NCI-H2107 (cell line): ENCODE data around the gene RGS3.
"Not testable (repeated sequence)": the region's sequence is repeated elsewhere in the genome, so short reads cannot be mapped to it uniquely, and the experiment has no call there.

Source experiments
- DNase-seq: peaks from one replicate; lab custom pipeline; 2025; lab: John Stamatoyannopoulos, UW

The RGS3 gene

DNA sequence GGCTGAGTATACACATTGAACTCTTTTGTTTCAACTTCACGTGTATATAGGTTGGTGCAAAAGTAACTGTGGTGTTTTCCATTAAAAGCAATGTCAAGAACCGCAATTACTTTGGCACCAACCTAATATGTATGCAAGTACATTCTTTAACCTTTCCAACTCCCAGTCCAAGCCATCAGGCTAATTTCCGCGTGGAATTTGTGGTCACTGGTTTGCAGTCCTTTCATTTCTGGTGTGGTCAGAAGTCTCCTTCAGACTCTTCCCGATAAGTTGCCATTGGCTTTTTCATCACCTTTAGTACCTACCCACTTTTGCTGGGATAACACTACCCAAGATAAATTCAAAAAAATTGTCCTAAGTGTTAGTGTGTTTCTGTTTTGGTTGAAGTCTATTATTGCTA, 84.0 kb downstream of the RGS3 start:
- no peak for DNase-seq

DNA sequence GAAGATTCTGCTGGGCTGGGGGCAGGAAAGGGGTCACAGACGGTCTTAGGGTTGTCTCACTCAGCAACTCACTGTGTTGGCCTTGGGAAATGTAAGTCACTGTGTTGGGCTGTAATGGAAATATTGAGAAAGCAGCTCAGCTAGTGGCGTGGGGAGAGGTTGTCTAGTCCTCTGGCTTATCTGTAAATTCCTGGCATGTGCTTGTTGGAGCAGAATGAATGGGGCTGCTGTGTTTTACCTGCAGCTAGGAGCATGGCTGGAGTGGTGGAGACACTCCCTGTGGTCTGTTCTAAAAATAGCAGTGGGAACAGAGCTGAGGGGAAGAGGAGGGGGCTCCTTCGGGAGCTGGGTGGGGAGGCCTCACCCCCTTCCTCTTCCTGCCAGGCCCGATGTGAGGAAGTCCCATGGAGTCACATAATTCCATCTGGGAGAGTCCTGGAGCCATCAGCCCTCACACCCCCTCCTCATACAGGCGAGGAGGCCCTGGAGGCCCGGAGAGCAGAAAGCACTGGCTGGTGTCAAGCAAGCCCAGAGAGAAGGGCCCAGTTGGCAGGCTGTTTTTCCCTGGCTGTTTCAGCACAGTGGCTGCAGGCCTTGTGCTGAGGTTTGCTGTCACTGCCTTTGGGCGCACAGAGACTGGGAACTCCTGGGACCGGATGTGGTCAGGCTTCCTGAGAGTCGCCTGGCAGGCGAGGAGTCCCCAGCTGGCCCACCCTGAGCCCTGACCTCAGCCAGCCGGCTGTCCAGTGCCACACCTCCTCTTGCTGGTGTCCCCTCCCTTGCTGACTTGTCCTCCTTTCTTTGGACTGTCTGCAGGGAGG, 84.9 kb downstream of the RGS3 start:
- DNase-seq, result no peak

DNA sequence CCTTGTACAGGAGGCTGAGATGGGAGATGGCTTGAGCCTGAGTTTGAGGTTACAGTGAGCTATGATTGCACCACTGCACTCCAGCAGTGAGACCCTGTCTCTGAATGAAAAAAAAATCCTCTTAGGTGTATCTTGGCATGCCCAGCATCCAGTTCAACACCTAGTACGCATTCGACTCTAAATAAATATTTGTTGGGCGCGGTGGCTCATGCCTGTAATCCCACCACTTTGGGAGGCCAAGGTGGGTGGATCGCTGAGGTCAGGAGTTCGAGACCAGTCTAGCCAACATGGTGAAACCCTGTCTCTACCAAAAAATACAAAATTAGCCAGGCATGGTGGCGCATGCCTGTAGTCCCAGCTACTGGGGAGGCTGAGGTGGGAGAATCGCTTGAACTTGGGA, 86.4 kb downstream of the RGS3 start:
- not testable (repeated sequence) for DNase-seq

DNA sequence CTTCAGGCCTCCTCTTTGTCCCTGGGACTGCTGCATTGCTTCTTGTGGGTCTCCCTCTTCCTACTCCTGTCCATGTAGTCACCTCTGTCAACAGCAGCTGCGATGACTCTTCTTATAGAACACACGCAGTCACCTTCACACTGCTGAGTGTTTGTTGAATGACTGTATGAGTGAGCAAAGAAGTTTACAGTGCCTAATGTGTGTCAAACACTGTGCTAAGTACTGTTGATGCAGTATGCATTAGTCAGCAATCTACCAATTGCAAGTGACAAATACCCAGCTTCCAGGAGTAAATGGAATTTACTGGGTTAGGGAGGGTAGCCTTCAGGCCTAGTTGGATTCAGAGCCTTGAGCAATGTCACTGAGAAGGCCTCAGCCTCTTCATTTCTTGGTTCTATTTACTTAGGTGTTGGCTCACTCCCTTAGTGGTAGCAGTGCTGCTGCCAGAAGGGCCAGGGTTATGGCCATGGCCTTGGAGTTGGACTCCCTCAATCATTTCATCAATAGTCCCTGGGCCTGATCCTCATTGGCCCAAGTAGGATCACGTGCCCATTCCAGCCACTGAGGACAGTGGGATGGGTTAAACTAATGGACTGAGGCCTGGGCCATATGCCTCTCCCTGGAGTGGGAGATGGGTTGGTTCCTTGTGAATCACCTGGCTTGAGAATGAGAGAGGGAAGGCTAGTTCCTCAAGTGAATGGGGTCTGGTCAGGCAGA, 93.5 kb downstream of the RGS3 start:
- DNase-seq, result no peak

DNA sequence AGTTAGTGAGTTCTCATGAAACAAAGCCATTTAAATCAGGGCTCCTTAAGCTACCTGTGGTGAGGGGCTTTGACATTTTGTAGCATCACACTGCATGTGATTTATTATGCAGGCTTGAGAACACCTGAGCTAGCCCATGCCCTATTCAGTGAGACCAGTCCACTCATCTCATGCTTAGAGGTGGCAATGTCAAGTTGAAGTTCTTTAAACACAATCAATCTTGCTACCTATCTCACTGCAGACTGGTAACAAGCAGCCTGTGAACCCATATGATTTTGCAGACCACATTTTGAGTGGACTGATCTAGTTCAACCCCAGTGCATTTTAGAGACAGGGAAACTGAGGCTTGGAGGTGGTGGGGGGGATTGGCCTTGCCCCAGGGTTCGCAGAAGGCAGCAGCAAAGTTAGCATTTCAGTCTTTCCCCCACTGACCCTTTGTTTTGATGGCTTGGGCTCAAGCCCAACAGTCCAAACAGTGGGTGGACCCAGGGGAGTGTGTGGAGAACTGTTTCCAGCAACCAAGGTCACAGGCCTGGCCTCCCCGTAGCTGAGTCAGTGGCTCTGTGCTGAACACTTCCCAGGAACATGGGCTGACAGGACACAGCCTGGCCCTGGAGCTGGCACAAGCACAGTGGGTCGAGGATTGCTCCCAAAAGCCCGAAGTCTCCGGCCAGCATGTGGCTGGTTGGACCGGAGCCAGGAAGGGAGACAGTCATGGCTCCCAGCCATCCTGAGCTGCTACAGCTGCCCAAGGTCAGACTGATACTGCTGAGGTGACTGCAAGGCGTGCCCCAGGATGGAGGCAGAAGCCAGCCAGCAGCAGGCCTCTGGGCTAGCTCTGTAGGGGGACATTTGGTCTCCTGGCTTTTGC, 95.3 kb downstream of the RGS3 start:
- DNase-seq, result no peak

DNA sequence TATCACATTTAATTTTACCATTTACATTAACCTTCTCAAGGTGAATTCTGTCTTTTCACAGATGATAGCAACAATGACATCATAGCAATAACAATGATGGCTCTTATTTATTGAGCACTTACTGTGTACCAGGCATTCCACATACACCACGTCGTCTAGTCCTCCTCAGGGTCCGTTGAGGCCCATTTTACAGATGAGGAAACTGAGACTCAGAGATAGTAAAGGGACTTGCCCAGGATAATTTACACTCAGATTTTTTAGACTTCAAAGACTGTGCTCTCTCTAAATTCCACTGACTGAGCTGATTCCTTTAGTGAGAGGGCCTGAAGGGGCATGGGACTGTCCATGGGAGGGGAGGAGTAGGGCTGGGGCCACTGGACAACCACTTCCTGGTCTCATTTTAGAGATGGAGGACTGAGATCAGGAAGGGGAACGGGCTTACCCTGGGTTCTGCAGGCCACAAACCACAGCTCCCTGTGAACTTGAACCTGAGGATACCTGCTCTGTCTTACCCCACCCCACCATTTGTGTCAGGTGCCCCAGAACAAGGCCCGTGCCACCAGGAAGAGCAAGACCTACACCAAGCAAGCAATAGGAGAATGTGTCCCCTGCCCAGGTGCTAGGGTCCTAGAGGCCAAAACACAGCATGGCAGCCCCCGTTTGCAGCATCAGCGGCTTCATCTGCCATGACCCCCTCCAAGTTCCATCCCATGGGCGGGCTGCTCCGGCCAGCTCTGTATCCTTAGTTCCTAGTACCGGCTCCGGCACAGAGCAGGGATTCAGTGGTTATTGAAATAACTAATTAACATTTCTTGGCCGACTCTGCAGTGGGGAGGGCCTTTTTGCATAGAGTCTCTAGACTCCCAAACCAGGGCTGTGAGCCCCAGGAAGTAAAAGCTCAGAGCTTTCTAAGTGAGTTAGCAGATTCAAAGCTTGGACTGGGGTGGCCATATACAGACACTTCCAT, 96.6 kb downstream of the RGS3 start:
- DNase-seq, result no peak

DNA sequence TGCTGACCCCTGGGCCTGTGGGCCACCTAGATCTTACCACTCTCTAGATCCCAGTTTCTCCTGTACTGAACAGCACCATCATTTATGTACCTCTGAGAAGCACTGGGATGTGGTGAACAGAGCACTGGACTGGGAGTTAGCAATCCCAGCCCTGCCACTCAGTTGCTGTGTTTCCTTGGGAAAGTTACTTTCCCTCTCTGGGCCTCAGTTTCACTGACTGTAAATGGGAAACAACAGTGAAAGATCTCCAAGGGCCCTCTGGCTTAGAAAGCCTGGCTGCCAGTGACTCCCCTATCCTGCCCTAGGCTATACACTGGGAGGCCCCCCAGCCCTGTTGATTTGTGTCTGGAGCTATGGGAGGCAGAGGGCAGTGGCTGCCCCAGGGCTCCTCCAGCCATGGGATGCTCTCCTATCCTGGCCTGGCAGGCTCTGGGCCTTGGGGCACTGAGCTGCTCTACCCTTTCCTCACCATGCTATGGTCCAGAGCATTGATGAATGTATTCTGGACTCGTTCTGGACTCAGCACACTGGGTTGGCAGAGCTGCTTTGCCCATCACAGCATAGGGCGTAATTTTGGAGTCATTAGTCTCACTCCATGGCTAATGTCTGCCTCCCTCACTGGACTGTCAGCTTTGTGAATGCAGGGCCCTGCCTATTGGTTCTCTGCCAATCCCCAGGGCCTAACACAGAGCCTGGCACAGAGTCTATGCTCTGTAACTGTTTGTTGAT, 99.3 kb downstream of the RGS3 start:
- no peak for DNase-seq

DNA sequence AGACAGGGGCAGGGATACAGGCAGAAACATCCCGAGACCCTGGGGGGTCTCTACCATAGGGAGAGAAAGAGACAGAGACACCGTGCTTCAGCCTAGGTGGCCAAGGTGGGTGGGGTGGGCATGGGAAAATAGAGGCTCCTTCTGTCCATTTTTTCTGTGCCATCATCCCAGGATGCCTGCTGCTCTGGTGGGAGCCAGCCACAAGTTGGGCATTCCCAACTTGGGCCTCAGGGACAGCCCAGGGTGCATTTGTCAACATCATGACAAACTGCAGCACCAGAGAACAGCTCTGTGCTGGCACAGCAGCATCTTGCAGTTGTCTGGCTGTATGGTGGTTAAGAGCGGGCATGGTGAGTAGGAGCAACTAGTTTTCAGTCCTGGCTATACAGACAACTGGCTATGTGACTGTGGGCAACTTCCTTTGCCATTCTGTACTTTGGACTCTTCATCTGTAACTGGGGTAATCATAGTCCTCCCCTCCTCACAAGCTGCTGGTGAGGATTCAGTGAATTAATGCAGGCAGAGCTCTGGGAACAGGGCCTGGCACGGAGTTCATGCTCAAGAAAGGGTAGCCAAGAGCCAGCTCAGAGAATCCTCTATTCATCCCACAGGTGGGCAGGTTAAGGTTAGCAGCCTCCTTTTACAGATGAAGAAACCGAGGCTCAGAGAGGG, 100.4 kb downstream of the RGS3 start:
- no peak for DNase-seq

DNA sequence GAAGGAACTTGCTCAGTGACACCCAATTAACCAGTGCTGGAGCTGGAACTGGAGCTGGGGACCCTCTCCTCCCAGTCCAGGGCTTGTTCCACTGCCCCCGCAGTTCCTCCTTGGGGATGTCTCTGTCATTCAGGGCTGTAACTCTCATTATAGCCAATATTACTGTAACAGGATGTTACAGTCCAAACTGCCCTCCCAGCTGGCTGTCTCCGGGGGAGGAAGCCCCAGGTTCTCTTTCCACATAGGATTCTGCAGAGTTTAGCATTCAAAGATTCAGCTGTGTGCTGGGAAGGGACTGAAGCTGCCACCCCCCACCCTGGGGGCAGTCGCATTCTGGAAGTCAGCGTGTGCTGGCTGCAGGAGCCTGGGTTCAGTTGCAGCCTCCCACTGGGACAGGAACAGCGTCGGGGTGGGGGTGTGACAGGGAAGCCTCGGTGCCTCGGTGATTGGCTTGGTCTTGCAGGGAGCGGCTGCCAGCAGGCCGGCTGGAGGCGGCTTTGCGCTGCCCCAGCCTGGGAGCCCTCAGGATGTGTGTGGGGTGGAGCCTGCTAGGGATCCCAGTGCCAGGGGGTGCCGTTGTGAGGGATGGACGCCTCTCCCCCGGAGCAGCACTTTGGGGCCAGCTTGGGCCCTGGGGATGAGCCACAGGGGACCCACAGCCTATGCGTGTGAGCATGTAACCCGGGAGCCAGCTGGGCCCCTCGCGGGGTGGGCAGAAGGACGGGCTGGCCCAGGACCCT, 101.1 kb downstream of the RGS3 start:
- peak; percentile 64 for DNase-seq

DNA sequence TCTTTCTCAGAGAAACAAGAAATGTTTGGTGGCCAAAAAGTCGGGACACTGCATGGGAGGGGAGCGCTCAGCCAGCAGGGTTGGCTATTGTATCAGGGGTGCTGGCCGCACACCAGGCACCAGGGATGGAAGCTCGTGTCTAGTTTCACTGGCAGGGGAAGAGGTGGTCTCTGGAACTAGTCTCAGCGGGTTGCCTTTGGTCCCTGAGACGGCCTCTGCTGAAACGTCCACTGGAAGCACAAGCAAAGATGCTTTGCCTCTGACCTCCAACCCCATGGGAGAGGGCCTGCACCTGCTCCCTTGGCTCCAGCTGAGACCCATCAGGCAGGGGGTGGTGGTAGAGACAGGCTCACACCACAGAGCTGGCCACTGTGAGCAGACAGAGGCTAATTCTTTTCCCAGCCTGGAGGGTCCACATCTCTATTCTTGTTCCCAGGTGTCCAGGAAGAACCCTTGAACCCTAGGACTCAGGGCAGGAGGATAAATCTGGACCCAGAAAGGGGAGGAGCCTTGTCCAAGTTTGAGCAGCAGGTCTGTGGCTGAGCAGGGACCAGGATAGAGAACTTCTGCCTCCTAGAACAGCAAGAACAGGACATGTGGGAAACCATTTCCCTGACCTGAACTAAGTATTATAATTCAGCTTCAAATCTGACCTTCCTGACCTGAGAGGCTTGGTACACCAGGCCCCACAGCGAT, 102.6 kb downstream of the RGS3 start:
- no peak for DNase-seq

DNA sequence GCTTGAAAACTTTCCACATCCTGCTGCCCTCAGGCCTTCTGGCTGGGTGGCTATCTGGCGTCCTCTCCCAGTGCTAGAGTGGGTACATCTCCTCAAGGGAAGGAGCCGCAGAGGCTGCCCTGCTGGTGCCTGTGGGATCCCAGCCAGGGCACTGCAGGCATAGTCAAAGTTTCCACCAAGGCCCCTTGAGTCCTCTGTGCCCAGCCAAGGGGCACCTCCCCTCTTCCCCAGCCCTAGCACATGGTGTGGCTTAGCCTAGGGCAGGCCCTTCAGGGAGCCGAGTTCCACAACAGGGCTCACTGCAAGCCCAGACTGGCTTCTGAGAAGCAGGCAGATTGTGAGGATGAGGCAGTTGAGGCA, 103.2 kb downstream of the RGS3 start:
- no peak for DNase-seq

DNA sequence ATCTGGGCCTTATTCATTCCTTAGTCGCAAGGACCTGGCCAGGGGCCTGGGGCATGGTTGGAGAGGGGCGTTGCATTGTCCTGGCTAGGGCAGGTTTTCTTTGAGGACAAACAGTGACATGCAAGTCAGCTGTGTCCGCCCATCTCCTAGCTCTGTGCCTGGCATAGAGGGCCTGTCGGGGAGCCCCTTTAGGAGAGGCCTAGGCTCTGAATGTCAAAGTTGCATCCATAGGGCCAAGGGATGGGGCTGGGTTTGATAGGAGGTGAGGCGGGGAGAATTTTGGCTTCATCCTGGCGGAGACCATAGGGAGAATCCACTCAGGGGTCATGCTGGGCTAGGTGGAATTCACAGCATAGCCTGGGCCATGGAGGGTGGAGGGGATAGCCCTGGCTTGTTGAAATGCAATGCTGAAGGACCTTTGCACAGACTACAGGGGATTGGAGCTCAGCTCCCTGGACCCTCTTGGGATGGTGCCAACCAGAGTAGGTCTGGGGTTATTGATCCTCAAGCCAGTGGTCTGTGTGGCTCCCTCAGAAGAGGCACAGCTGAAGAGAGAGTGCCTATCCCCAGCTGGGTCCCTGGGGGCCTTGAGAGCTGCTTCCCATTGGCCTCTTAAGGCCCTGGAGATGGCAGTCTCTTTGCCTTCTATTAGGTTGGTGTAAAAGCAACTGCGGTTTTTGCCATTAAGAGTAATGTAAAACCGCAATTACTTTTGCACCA, 104.0 kb downstream of the RGS3 start:
- DNase-seq, result no peak

DNA sequence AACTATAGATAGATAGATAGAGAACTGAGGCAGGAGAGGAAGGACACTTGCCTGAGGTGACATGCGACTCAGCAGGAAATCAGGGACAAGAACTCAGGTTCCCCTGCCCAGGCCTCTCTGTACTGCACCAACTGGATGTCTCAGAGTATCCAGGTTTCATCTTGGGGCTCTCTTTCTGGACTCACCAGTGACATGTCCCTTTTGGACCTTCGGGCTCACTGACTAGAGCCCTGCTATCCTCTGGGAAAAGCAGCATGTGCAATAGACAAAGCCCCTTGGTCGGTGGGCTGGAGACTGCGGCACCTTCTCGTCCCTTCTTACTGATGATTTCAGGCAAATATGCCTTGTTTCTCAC, 104.5 kb downstream of the RGS3 start:
- no peak for DNase-seq

DNA sequence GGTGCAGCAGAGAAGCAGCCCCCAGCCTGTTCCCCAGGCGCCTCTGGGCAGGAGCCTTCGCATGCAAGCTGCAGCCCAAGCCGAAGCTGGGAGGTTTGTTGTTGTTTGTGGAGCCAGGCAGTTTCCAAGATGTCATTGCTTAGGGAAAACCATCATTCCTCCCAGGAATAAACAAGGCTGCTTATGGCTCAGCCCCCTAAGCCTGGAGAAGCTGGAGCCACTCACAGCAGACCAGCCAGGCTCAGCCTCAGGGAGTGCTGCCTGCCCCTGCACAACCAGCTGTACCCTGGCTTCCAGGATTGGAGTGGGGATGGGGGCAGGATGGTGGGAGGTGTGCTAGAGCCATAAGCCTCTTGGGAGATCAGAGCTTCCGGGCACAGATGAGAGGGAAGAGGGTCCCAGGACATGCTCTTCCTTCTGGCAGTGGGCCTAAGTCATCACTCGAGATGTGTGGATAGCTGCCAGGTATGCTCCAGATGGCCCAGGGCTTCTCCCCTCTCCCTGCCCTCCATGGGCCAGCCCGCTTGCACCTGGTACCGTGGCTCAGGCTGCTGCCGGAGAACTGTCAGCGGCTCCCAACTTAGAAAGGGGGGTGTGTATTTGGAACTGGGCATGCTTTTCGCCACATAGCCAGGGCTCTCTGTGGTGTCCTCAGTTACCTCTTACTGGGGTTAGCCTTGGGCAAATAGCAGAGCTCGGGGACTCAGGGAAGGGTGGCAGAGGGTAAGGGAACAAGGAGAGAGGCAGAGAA, 105.2 kb downstream of the RGS3 start:
- DNase-seq, result no peak

DNA sequence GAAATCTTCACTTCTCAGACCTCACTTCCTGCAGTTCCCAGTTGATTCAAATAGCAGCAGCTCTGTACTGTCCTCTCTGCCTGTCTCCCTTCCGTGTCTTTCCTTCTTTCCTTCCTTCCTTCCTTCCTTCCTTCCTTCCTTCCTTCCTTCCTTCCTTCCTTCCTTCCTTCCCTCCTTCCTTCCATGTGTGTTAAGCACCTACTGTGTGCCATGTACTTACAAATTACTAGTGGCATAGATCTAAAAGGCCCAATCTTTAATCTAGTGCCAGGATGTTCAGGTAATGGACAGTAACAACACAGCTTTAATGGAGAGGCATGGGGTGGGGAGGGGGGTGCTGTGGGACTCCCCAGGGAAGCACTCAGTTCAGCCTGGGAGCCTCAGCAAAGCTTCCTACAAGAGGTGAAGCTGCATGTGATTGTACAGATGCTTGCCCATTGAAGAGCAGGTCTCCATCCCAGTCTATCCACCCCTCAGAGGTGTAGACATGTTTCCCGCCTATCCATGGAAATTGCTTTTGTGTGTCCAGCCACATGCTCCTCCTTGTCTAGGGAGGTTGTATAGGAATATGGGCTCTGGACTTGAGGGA, 106.0 kb downstream of the RGS3 start:
- no peak for DNase-seq

DNA sequence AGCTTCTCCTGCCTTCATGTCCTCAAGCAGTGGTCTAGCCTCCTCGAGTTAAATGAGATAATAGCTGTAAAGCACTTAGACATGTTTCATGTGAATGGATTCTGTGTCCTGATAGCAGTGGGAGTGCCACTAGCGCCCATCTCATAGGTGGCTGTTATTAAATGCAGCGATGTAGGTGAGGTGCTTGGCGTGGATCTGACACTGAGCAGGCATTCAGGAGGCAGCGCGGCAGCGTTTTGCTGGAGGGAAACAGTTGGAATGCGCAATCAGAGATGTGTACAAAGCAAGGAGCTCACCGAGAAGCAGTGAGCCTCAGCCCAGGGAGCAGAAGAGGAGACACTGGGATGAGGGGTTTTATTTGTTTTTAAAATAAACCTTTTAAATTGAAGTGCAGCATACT, 106.6 kb downstream of the RGS3 start:
- no peak for DNase-seq
